IMR-90 (cell line): ENCODE measurements around the gene CAMTA1. TPM values are rescaled to one million over a fixed set of nuclear protein-coding genes. Genes with fewer than 3 reads are reported as not detected.

Experiments used
- ATAC-seq: fragments of 200-7000 bp; cut with Tn5 transposase; 2 replicates; pipeline ENCODE4 v1.9.1; 2020; ENCODE audit warnings: low read depth, mild to moderate bottlenecking, moderate library complexity
- BruUV-seq: library from RNA; stranded (reverse); fragments of 400-500 nt; replicated peaks from 2 replicates; lab custom pipeline; 2021; lab: Mats Ljungman, UMichigan
- CTCF ChIA-PET: fragments of 300-600 bp; formaldehyde crosslinking; extraction: SDS; loops from one replicate; lab custom pipeline; 2021; ENCODE audit warnings: antibody characterized with exemption; lab: Yijun Ruan, JAX
- POLR2A ChIA-PET: fragments of 300-600 bp; sonication (Branson Sonifier 250); formaldehyde crosslinking; loops from one replicate; lab custom pipeline; 2022; ENCODE audit warnings: antibody characterized with exemption; ENCODE audit not compliant: unreplicated experiment; lab: Charles Lee
- DNase-seq: peaks from one replicate; pipeline ENCODE4 v3.0.0; 2013
- H2AFZ ChIP-seq: replicated peaks from 2 replicates; pipeline ENCODE3; 2013; ENCODE audit warnings: low read length, mild to moderate bottlenecking; ENCODE audit not compliant: poor library complexity
- H2AK5ac ChIP-seq: 2 replicates; pipeline ENCODE4 v1.6.1; 2013; ENCODE audit warnings: low read depth, low read length, inconsistent platforms
- H2AK9ac ChIP-seq: replicated peaks from 2 replicates; pipeline ENCODE3; 2013; ENCODE audit warnings: mild to moderate bottlenecking, low read depth, low read length, moderate library complexity; ENCODE audit not compliant: poor library complexity
- H2BK120ac ChIP-seq: 2 replicates; pipeline ENCODE4 v1.6.1; 2013; ENCODE audit warnings: low read depth, low read length, inconsistent platforms
- H2BK15ac ChIP-seq: 3 replicates; pipeline ENCODE4 v1.6.1; 2013; ENCODE audit warnings: low read depth, low read length, inconsistent platforms
- H2BK20ac ChIP-seq: 2 replicates; pipeline ENCODE4 v1.6.1; 2013; ENCODE audit warnings: low read depth, mild to moderate bottlenecking, inconsistent platforms, low read length, moderate library complexity
- H2BK5ac ChIP-seq: 2 replicates; pipeline ENCODE4 v1.6.1; 2013; ENCODE audit warnings: mild to moderate bottlenecking, low read depth, low read length, inconsistent platforms; ENCODE audit not compliant: poor library complexity, severe bottlenecking
- H3K14ac ChIP-seq: replicated peaks from 2 replicates; pipeline ENCODE4 v1.6.1; 2013; ENCODE audit warnings: low read depth, low read length, inconsistent platforms
- H3K18ac ChIP-seq: 2 replicates; pipeline ENCODE4 v1.6.1; 2013; ENCODE audit warnings: low read depth, low read length, control low read depth
- H3K23ac ChIP-seq: 2 replicates; pipeline ENCODE4 v1.6.1; 2013; ENCODE audit warnings: low read depth, low read length, inconsistent platforms
- H3K27ac ChIP-seq: 2 replicates; pipeline ENCODE4 v1.5.1; 2013; ENCODE audit warnings: mild to moderate bottlenecking, control low read depth, low read length; ENCODE audit not compliant: insufficient read depth
- H3K27me3 ChIP-seq: 2 replicates; pipeline ENCODE4 v1.6.1; 2013; ENCODE audit warnings: low read length; ENCODE audit not compliant: control insufficient read depth, insufficient read depth
- H3K36me3 ChIP-seq: 2 replicates; pipeline ENCODE4 v1.6.1; 2013; ENCODE audit warnings: low read length, mixed read lengths; ENCODE audit not compliant: control insufficient read depth, insufficient read depth
- H3K4ac ChIP-seq: 2 replicates; pipeline ENCODE4 v1.6.1; 2013; ENCODE audit warnings: low read depth, low read length, inconsistent platforms
- H3K4me1 ChIP-seq: 2 replicates; pipeline ENCODE4 v1.6.1; 2013; ENCODE audit warnings: low read length, mixed read lengths; ENCODE audit not compliant: control insufficient read depth, insufficient read depth
- H3K4me2 ChIP-seq: 2 replicates; pipeline ENCODE4 v1.6.1; 2013; ENCODE audit warnings: low read depth, mild to moderate bottlenecking, control low read depth, low read length, moderate library complexity
- H3K4me3 ChIP-seq: 2 replicates; pipeline ENCODE4 v1.5.1; 2013; ENCODE audit warnings: low read depth, mild to moderate bottlenecking, control low read depth, low read length, moderate library complexity; ENCODE audit not compliant: insufficient read depth
- H3K56ac ChIP-seq: 2 replicates; pipeline ENCODE4 v1.6.1; 2013; ENCODE audit warnings: low read length, inconsistent platforms; ENCODE audit not compliant: insufficient read depth; ENCODE audit errors: extremely low read depth
- H3K79me1 ChIP-seq, 2 experiments: 2 replicates each; pipeline ENCODE4 v1.6.1; 2013; ENCODE audit warnings: low read length in 2 of 2, inconsistent platforms in 1 of 2, low read depth in 1 of 2
- H3K9ac ChIP-seq: 2 replicates; pipeline ENCODE4 v1.6.1; 2013; ENCODE audit warnings: low read depth, low read length, control low read depth
- H3K9me1 ChIP-seq: 2 replicates; pipeline ENCODE4 v1.6.1; 2013; ENCODE audit warnings: low read length, inconsistent platforms; ENCODE audit not compliant: insufficient read depth
- H3K9me3 ChIP-seq: 2 replicates; pipeline ENCODE4 v1.6.1; 2013; ENCODE audit warnings: low read length; ENCODE audit not compliant: control insufficient read depth, insufficient read depth
- H4K20me1 ChIP-seq: 2 replicates; pipeline ENCODE4 v1.6.1; 2013; ENCODE audit warnings: low read length, inconsistent platforms; ENCODE audit not compliant: insufficient read depth
- H4K5ac ChIP-seq: 2 replicates; pipeline ENCODE4 v1.6.1; 2013; ENCODE audit warnings: mild to moderate bottlenecking, low read depth, low read length, control low read depth
- H4K8ac ChIP-seq, 2 experiments: 2 replicates each; pipeline ENCODE4 v1.6.1; 2013; ENCODE audit warnings: low read depth in 2 of 2, low read length in 2 of 2, control low read depth in 1 of 2, inconsistent platforms in 1 of 2
- H4K91ac ChIP-seq: 2 replicates; pipeline ENCODE4 v1.6.1; 2013; ENCODE audit warnings: low read depth, low read length, inconsistent platforms; ENCODE audit not compliant: insufficient read depth
- BHLHE40 ChIP-seq: fragments of 150-350 bp; IDR thresholded peaks from 2 replicates; pipeline ENCODE4 v1.6.1; 2016; ENCODE audit warnings: mild to moderate bottlenecking, low read depth, low read length
- CTCF ChIP-seq: conservative IDR thresholded peaks from 2 replicates; pipeline ENCODE4 v1.5.1; 2012; ENCODE audit warnings: mild to moderate bottlenecking, low read depth, low read length, improper control_type of control experiment
- MAFK ChIP-seq: IDR thresholded peaks from 2 replicates; pipeline ENCODE4 v1.6.1; 2012; ENCODE audit warnings: low read depth, low read length, improper control_type of control experiment
- MAZ ChIP-seq: IDR thresholded peaks from 2 replicates; pipeline ENCODE4 v1.6.1; 2012; ENCODE audit warnings: low read depth, mild to moderate bottlenecking, low read length, improper control_type of control experiment, moderate library complexity, borderline replicate concordance
- NFE2L2 ChIP-seq: fragments of 150-350 bp; IDR thresholded peaks from 2 replicates; pipeline ENCODE4 v1.6.1; 2016; ENCODE audit warnings: low read depth, mild to moderate bottlenecking, low read length
- RFX5 ChIP-seq: IDR thresholded peaks from 2 replicates; pipeline ENCODE4 v1.8.0; 2012; ENCODE audit warnings: low read depth, mild to moderate bottlenecking, low read length, moderate library complexity
- SMC3 ChIP-seq: fragments of 150-350 bp; IDR thresholded peaks from 2 replicates; pipeline ENCODE4 v1.6.1; 2016; ENCODE audit warnings: low read depth, mild to moderate bottlenecking, antibody characterized with exemption, low read length, moderate library complexity
- USF2 ChIP-seq: fragments of 150-350 bp; IDR thresholded peaks from 2 replicates; pipeline ENCODE4 v1.6.1; 2017; ENCODE audit warnings: mild to moderate bottlenecking, antibody characterized with exemption, low read length, low read depth
- WGBS, 2 experiments: methylation state at CpG; one replicate each; pipeline versions ENCODE4 v1.1.5 to v1.1.7; 2013; ENCODE audit warnings: missing lambda C conversion rate in 2 of 2; ENCODE audit not compliant: insufficient read length in 1 of 2; ENCODE audit errors: extremely low coverage in 2 of 2; 5-methylcytosine and 5-hydroxymethylcytosine counted together
- dilution Hi-C: fragments of 300-500 bp; cut with HindIII; formaldehyde crosslinking; loops from one replicate; pipeline ENCODE4 v1.14.3; 2018; ENCODE audit warnings: low sequenced_read_pairs; ENCODE audit not compliant: unreplicated experiment
- in situ Hi-C: fragments of 300-500 bp; cut with MboI; formaldehyde crosslinking; loops from 3 replicates; pipeline ENCODE4 v1.14.3; 2019; ENCODE audit warnings: low sequenced_read_pairs, inconsistent platforms, mixed read lengths
- intact Hi-C: fragments of 100-400 bp; cut with micrococcal nuclease; formaldehyde crosslinking; loops from 2 replicates; pipeline ENCODE4 v1.10.0; 2022
- polyA plus RNA-seq, 3 experiments: library from polyadenylated mRNA; depleted of rRNA; stranded (reverse); fragments of >200 nt; gene quantifications; 2 replicates each; pipeline ENCODE4 v1.2.3, GENCODE V29; 2012; ENCODE audit warnings: low replicate concordance in 1 of 3
- total RNA-seq: library from RNA; depleted of rRNA; stranded (reverse); fragments of >200 nt; gene quantifications from 2 replicates; pipeline ENCODE4 v1.2.3, GENCODE V29; 2012

Gene CAMTA1
- total and polyA plus RNA-seq, 2 of the 4 experiments (the other 2 are of a cell fraction) = 35.5 to 74.3 TPM

- Histone ChIP-seq H2AK5ac (no peak overlapping the region; the same call in 1 of the 2 replicates), H2AK9ac (no peak overlapping the region), H3K27ac (no peak overlapping the region), H2BK120ac (no peak overlapping the region), H4K91ac (no peak overlapping the region), H3K36me3 (no peaks in the 10 kb centered on the region), H3K9me1 (peaks cover 9% of the 10 kb centered on the region), H3K18ac (no peak overlapping the region), H3K56ac (no peak overlapping the region), H3K4me2 (peak overlapping the region; percentile 18; the same call in 1 of the 2 replicates), H3K4me3 (no peak overlapping the region), H2BK20ac (no peak overlapping the region; the same call in 1 of the 2 replicates), H4K5ac (no peak overlapping the region), H2BK5ac (peak overlapping the region; percentile 46), H3K14ac (peak overlapping the region; percentile 76; the same call in 1 of the 2 replicates), H3K27me3 (no peaks in the 10 kb centered on the region), H3K23ac (peak overlapping the region; percentile 11; the same call in 1 of the 2 replicates), H3K9ac (no peak overlapping the region), H3K4ac (no peak overlapping the region; the same call in none of the 2 replicates), H3K79me1 (peaks cover 32 to 58% of the 10 kb centered on the region in 2 experiments), H4K20me1 (peaks cover 16% of the 10 kb centered on the region), H4K8ac (peak overlapping the region in 1 of 2 experiments; percentile 32; a peak in 2 of 4 replicates), H2AFZ (no peak overlapping the region), H3K4me1 (peaks cover 11% of the 10 kb centered on the region; the same call in 1 of the 2 replicates), H2BK15ac (no peak overlapping the region), H3K9me3 (no peaks in the 10 kb centered on the region)
- ATAC-seq (peak; percentile 73), DNase-seq (peak; percentile 48)
- dilution Hi-C loops = no loop called here
- 50% methylated on average over 1 of the region's 6 CpGs; no CpG with 5 or more reads in 1 of the 2 experiments for WGBS, 2 experiments
- TF ChIP-seq SMC3 (no peak), BHLHE40 (no peak), NFE2L2 (no peak), MAFK (no peak), MAZ (no peak), CTCF (no peak), RFX5 (no peak), USF2 (no peak)
- CTCF ChIA-PET = no interaction called here
- intact Hi-C loops = loop anchor here (2.0 to 5.0 kb wide), 2 partner anchors 29 to 43 kb away; no protein-coding TSS in a partner anchor
- POLR2A ChIA-PET = no interaction called here
- BruUV-seq = no TSS peak
- in situ Hi-C loops = no loop called here
These were observed 34.2 kb downstream of the CAMTA1 start for GRCh38 chr1:6819246-6820040.
